Cortex of kidney (tissue), 1 donor: ENCODE data around the gene PKHD1.

Experiments
- DNase-seq: peaks from one replicate; lab custom pipeline; 2025; lab: John Stamatoyannopoulos, UW

The PKHD1 gene

GRCh38 chr6:51616243-51616642 is 471.2 kb downstream of the PKHD1 start:
- no peak for DNase-seq

GRCh38 chr6:51614725-51615124 is 472.7 kb downstream of the PKHD1 start:
- no peak for DNase-seq

- DNase-seq: no peak
Observed at GRCh38 chr6:51613558-51613957, 473.9 kb downstream of the PKHD1 start.

- no peak for DNase-seq
Observed at GRCh38 chr6:51608932-51609331, 478.5 kb downstream of the PKHD1 start.

GRCh38 chr6:51608383-51608782 is 479.0 kb downstream of the PKHD1 start:
- no peak for DNase-seq

- DNase-seq: no peak
Observed at GRCh38 chr6:51600514-51600913, 486.9 kb downstream of the PKHD1 start.

GRCh38 chr6:51598171-51598570 is 489.2 kb downstream of the PKHD1 start:
- no peak for DNase-seq

- DNase-seq: no peak
Observed at GRCh38 chr6:51594981-51595380, 492.4 kb downstream of the PKHD1 start.

- DNase-seq: no peak
Observed at GRCh38 chr6:51585264-51585663, 502.1 kb downstream of the PKHD1 start.

GRCh38 chr6:51584163-51584562 is 503.2 kb downstream of the PKHD1 start:
- DNase-seq: no peak

GRCh38 chr6:51578994-51579393 is 508.4 kb downstream of the PKHD1 start:
- no peak for DNase-seq

GRCh38 chr6:51578362-51578761 is 509.1 kb downstream of the PKHD1 start:
- no peak for DNase-seq

- no peak for DNase-seq
Observed at GRCh38 chr6:51574040-51574439, 513.4 kb downstream of the PKHD1 start.

- DNase-seq: no peak
Observed at GRCh38 chr6:51571168-51571567, 516.2 kb downstream of the PKHD1 start.

- no peak for DNase-seq
Observed at GRCh38 chr6:51570168-51570921, 517.1 kb downstream of the PKHD1 start.

- no peak for DNase-seq
Observed at GRCh38 chr6:51569594-51569993, 517.8 kb downstream of the PKHD1 start.

GRCh38 chr6:51568771-51569170 is 518.6 kb downstream of the PKHD1 start:
- no peak for DNase-seq

GRCh38 chr6:51565472-51565871 is 521.9 kb downstream of the PKHD1 start:
- DNase-seq: no peak
